ENCODE results near the gene CDH4.
"Not testable (repeated sequence)": the region's sequence is repeated elsewhere in the genome, so short reads cannot be mapped to it uniquely, and the experiment has no call there.

CDH4 gene

DNA sequence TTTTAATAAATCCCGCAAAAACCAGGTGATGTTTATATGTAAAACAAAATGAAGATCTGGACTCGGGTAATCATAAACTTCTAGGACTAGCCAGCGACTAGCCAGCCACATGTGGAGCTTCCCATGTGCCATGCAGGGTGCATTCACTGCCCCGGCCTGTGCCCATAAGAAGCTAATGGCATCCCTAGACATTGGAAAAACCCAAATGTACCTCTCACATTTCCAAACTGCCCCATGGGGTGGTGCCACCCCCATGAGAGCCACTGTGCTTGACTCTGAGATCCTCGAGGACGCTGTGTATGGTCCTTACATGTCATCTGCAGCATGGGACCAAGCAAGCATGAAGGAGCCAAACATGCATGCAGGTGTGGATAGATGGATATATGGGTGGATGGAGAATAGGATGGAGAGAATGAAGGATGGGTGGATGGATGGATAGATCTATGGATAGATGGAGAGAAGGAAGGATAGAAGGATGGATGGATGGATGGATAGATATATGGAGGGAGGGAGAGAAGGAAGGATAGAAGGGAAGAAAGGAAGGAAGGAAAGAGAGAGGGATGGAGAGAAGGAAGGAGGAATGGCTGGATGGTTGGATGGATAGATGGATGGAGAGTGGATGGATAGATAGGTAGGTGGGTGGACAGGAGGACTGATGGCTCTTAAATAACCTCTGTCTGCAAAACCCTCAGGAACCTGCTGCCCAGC, 203.6 kb downstream of the CDH4 start:
- DNase-seq, result no peak

GRCh38 chr20:61457725-61458124, 205.7 kb downstream of the CDH4 start:
- no peak for DNase-seq

GRCh38 chr20:61458146-61458746, 206.2 kb downstream of the CDH4 start:
- DNase-seq, result no peak

GRCh38 chr20:61459266-61459665, 207.2 kb downstream of the CDH4 start:
- no peak for DNase-seq

GRCh38 chr20:61459705-61460104, 207.6 kb downstream of the CDH4 start:
- no peak for DNase-seq

GRCh38 chr20:61460261-61461052, 208.4 kb downstream of the CDH4 start:
- no peak for DNase-seq

DNA sequence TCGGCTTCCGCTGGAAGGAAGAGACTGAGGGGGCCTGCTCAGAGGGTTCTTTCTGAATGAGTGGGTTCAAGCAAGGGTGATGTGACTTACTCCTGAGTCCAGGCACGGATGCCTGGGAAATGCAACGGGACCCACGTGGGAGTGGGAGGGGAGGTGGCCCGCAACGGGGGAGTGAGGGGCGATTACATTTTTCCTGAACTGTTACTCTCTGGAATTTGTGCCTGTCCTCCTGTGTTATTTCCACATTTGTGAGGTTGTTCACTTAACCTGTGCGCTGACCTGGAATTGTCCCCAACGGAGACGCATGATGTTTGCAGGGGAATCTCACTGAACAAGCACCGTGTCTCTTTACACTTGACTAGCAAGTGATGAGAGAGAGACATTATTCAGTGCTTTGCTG, 209.4 kb downstream of the CDH4 start:
- no peak for DNase-seq

GRCh38 chr20:61464307-61465303, 212.5 kb downstream of the CDH4 start:
- DNase-seq, result peak in 10 of 56 donors; percentile 7 to 25 (median 16)

- DNase-seq, result no peak
Observed at GRCh38 chr20:61475729-61476128, 223.7 kb downstream of the CDH4 start.

DNA sequence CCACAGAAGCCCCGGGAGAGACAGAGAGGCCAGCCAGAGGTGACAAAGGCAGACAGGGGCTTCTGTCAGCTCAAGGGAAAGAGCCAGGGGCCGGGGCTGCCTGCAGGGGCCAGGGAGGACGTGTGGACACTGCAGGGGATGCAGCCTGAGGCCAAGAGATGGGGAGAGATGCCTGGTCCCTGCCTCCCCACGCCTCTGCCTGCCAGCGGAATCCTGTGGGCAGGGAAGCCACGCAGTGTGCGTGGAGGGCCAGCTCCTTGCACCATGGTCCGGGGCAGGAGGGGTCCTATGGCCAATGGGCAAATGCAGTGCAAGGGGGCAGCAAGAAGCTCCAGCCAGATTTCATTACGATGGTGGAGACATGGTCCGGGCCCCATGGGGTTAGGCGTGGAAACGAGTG, 224.9 kb downstream of the CDH4 start:
- DNase-seq, result no peak

DNA sequence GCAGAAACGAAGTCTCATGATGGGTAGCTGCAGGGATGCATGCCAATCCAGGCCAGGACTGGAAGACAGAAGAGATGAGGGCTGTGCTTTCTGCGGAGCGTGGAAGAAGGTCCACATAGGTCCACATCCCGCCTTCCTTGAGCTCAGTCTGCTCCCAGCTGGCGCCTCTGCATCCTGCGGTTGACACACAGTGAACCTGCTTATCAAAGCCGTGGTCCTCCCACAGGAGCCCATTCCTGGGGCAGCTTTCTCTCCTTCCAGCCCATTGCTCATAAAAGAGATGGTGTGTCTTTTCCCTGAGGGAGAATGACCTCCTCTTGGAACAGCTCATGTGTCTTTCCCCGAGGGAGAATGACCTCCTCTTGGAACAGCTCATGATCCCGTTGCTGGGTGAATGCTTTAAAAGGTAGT, 225.4 kb downstream of the CDH4 start:
- DNase-seq, result no peak

GRCh38 chr20:61478094-61478493, 226.0 kb downstream of the CDH4 start:
- no peak for DNase-seq

- no peak for DNase-seq
Observed at GRCh38 chr20:61478611-61479305, 226.7 kb downstream of the CDH4 start.

DNA sequence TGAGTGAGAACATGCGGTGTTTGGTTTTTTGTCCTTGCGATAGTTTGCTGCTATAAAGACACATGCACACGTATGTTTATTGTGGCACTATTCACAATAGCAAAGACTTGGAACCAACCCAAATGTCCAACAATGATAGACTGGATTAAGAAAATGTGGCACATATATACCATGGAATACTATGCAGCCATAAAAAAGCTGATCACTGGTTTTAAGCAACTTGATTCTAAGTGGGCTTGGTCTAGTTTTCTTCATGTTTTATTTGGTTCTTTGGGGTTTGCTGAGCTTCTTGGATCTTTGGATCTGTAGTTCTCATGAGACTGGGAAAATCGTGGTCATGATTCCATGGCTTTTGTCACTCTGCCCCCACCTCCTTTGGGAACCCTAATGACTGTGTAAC, 227.4 kb downstream of the CDH4 start:
- DNase-seq, result not testable (repeated sequence)

DNA sequence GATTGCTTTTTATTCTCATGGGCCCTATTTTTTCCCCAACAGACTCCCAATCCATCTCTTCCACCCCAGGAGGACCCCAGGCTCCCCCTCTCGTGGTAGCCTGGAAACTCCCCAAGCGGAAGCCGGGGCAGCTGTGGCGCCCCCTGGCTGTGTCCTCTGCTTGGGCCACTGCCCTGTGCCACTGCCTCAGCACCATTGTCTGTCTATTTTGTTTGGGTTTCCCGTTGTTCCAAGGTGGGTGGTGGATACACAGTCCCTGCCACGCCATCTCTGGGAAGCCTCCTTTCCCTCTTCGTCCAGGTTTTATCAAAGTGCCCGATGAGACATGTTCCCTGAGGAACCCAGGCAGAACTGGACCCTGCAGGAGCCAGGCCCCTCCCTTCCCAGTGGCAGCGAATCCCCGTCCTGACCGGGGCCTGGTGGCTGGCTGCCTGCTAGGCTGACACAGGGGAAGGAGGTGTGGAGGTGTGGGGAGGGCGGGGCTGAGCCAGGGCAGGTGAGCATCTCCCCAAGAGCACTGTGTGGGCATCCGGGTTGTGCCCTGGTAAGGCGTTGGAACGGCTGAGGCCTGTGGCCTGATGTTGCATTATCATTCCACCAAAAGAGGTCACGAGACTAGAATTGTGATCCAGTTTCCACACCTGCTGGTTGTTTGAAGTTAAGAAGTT, 228.2 kb downstream of the CDH4 start:
- no peak for DNase-seq

GRCh38 chr20:61482056-61482887, 230.2 kb downstream of the CDH4 start:
- peak in 1 of 56 donors; percentile 21 for DNase-seq

GRCh38 chr20:61482901-61483300, 230.8 kb downstream of the CDH4 start:
- DNase-seq, result no peak

- no peak for DNase-seq
Observed at GRCh38 chr20:61483336-61484067, 231.4 kb downstream of the CDH4 start.
